H54 (cell line): ENCODE data around the gene CDKL5.
"Not testable (repeated sequence)": the region's sequence is repeated elsewhere in the genome, so short reads cannot be mapped to it uniquely, and the experiment has no call there.

Source experiments
- DNase-seq: peaks from one replicate; pipeline ENCODE4 v3.0.0; 2011; ENCODE audit warnings: low spot score, mixed read lengths; ENCODE audit not compliant: insufficient read length
- FAIRE-seq: peaks from 3 replicates; lab custom pipeline; 2011; peaks lifted over from hg19 to GRCh38; lab: Jason Lieb, UNC
- POLR2A ChIP-seq: IDR thresholded peaks from 2 replicates; pipeline ENCODE4 v1.6.1; 2011; ENCODE audit warnings: low read depth, mild to moderate bottlenecking, low read length

Gene CDKL5

GRCh38 chrX:18575744-18576143 is 150.3 kb downstream of the CDKL5 start:
- no peak for TF ChIP-seq POLR2A
- no peak for DNase-seq
- FAIRE-seq = no peak

GRCh38 chrX:18577400-18577799 is 152.0 kb downstream of the CDKL5 start:
- TF ChIP-seq POLR2A = no peak
- no peak for FAIRE-seq
- no peak for DNase-seq

GRCh38 chrX:18578546-18578945 is 153.1 kb downstream of the CDKL5 start:
- no peak for TF ChIP-seq POLR2A
- DNase-seq = no peak
- FAIRE-seq = no peak

GRCh38 chrX:18579495-18579894 is 154.1 kb downstream of the CDKL5 start:
- FAIRE-seq (no peak), DNase-seq (no peak)
- no peak for TF ChIP-seq POLR2A

GRCh38 chrX:18582910-18583493 is 157.6 kb downstream of the CDKL5 start:
- FAIRE-seq = no peak
- TF ChIP-seq POLR2A = no peak
- DNase-seq = no peak

GRCh38 chrX:18589292-18589691 is 163.9 kb downstream of the CDKL5 start:
- FAIRE-seq, DNase-seq: not testable (repeated sequence)

GRCh38 chrX:18591834-18592233 is 166.4 kb downstream of the CDKL5 start:
- no peak for FAIRE-seq
- DNase-seq = no peak
- TF ChIP-seq POLR2A = no peak

GRCh38 chrX:18594079-18594478 is 168.7 kb downstream of the CDKL5 start:
- DNase-seq (no peak), FAIRE-seq (no peak)
- no peak for TF ChIP-seq POLR2A

GRCh38 chrX:18596096-18596495 is 170.7 kb downstream of the CDKL5 start:
- FAIRE-seq = no peak
- no peak for TF ChIP-seq POLR2A
- no peak for DNase-seq

- no peak for TF ChIP-seq POLR2A
- FAIRE-seq = no peak
- DNase-seq = no peak
Observed at GRCh38 chrX:18598413-18598812, 173.0 kb downstream of the CDKL5 start.

GRCh38 chrX:18607966-18608365 is 182.6 kb downstream of the CDKL5 start:
- TF ChIP-seq POLR2A = no peak
- FAIRE-seq = no peak
- no peak for DNase-seq

GRCh38 chrX:18613930-18614639 is 188.7 kb downstream of the CDKL5 start:
- no peak for FAIRE-seq
- DNase-seq = no peak
- no peak for TF ChIP-seq POLR2A

- TF ChIP-seq POLR2A = no peak
- DNase-seq (no peak), FAIRE-seq (no peak)
Observed at GRCh38 chrX:18616688-18617406, 191.4 kb downstream of the CDKL5 start.

- peak; percentile 4 for DNase-seq
- TF ChIP-seq POLR2A = no peak
- peak; percentile 61 for FAIRE-seq
Observed at GRCh38 chrX:18617407-18617750, 192.0 kb downstream of the CDKL5 start.
